PC-9 (cell line): ENCODE data around the gene TRIM7. TPM values are rescaled to one million over a fixed set of nuclear protein-coding genes. Genes with fewer than 3 reads are reported as not detected.

ENCODE experiments used
- BruUV-seq: library from RNA; stranded (reverse); fragments of 400-500 nt; replicated peaks from 2 replicates; lab custom pipeline; 2021; lab: Mats Ljungman, UMichigan
- CTCF ChIA-PET: fragments of 300-600 bp; sonication (Branson Sonifier 250); formaldehyde crosslinking; loops from one replicate; lab custom pipeline; 2022; ENCODE audit warnings: antibody characterized with exemption; lab: Charles Lee
- POLR2A ChIA-PET: fragments of 300-600 bp; sonication (Branson Sonifier 250); formaldehyde crosslinking; loops from one replicate; lab custom pipeline; 2022; ENCODE audit warnings: antibody characterized with exemption; ENCODE audit not compliant: unreplicated experiment; lab: Charles Lee
- DNase-seq, 2 experiments: peaks; one replicate each; pipeline versions ENCODE4 v3.0.0 to v3.0.0-alpha.2; 2015 to 2022; ENCODE audit warnings: mixed read lengths in 1 of 2
- H2AFZ ChIP-seq: fragments of 200-600 bp; sonication (generic); 2 replicates; pipeline ENCODE4 v1.8.1; 2017; ENCODE audit warnings: antibody characterized with exemption
- H3F3A ChIP-seq: fragments of 200-600 bp; sonication (generic); 2 replicates; pipeline ENCODE4 v1.8.1; 2017; ENCODE audit warnings: antibody characterized with exemption, mild to moderate bottlenecking, low read depth; ENCODE audit not compliant: insufficient read depth
- H3K27ac ChIP-seq: fragments of 200-600 bp; sonication (generic); 2 replicates; pipeline ENCODE4 v1.6.1; 2016; ENCODE audit warnings: mixed run types
- H3K27me3 ChIP-seq: fragments of 200-600 bp; sonication (generic); 2 replicates; pipeline ENCODE4 v1.6.1; 2016; ENCODE audit warnings: low read depth, mixed run types; ENCODE audit not compliant: insufficient read depth
- H3K36me3 ChIP-seq: fragments of 200-600 bp; sonication (generic); 2 replicates; pipeline ENCODE4 v1.6.1; 2016; ENCODE audit warnings: low read depth, mixed run types
- H3K4me1 ChIP-seq: fragments of 200-600 bp; sonication (generic); replicated peaks from 2 replicates; pipeline ENCODE4 v1.6.1; 2016; ENCODE audit warnings: mixed run types; ENCODE audit not compliant: insufficient read depth
- H3K4me2 ChIP-seq: fragments of 200-600 bp; sonication (generic); 2 replicates; pipeline ENCODE4 v1.6.1; 2017; ENCODE audit warnings: mixed run types
- H3K4me3 ChIP-seq: fragments of 200-600 bp; sonication (generic); 2 replicates; pipeline ENCODE4 v1.6.1; 2016; ENCODE audit warnings: mixed run types
- H3K79me2 ChIP-seq: fragments of 200-600 bp; sonication (generic); 2 replicates; pipeline ENCODE4 v1.6.1; 2017; ENCODE audit warnings: low read depth, mixed run types
- H3K9me2 ChIP-seq: fragments of 200-600 bp; sonication (generic); 2 replicates; pipeline ENCODE4 v1.8.1; 2017; ENCODE audit warnings: mild to moderate bottlenecking; ENCODE audit not compliant: insufficient read depth
- H3K9me3 ChIP-seq: fragments of 200-600 bp; sonication (generic); 2 replicates; pipeline ENCODE4 v1.8.1; 2016; ENCODE audit warnings: low read depth; ENCODE audit not compliant: insufficient read depth
- H4K20me1 ChIP-seq: fragments of 200-600 bp; sonication (generic); 2 replicates; pipeline ENCODE4 v1.8.1; 2017; ENCODE audit not compliant: insufficient read depth
- EZH2 ChIP-seq: fragments of 200-600 bp; sonication (generic); IDR thresholded peaks from 2 replicates; pipeline ENCODE4 v1.8.0; 2017; ENCODE audit warnings: antibody characterized with exemption, low read depth
- intact Hi-C: fragments of 100-400 bp; cut with micrococcal nuclease; formaldehyde crosslinking; loops from one replicate; pipeline ENCODE4 v1.10.0; 2022; ENCODE audit not compliant: unreplicated experiment
- total RNA-seq: library from RNA; stranded (reverse); gene quantifications from 2 replicates; pipeline ENCODE4 v1.2.3, GENCODE V29; 2021
- TF ChIP-seq, protein P1 (sequence below): fragments of 200-600 bp; sonication (generic); conservative IDR thresholded peaks from 2 replicates; pipeline ENCODE4 v1.6.1; 2017; ENCODE audit warnings: mixed run types, antibody characterized with exemption, mild to moderate bottlenecking, moderate library complexity

Gene TRIM7
- total RNA-seq, 1 experiment from 2014 or later: 9.2 TPM

DNA sequence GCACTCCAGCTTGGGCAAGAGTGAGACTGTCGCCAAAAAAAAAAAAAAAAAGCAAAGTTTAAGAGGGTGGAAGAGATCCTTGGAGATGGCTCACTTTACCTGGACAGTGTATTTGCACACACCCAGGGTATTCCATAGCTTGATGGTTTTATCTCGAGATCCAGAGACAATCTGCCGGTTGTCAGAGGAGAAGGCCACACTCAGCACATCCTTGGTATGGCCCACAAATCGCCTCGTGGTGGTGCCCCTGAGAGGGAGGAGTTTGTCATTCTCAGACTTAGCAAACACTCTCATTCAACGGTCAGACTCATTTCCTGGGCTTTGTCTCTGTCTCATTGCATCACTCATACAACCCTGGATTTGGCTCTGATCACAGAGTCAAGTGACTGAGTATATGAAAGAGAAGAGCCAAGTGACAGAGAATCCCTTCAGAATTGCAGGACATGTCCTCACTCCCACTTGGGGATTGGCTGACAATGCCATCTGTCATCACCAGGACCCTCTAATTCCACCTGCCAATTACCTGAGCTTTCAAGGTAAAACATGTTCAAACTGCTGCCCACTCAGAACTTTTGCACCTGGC is 36.5 kb upstream of the TRIM7 start:
- POLR2A ChIA-PET: no interaction called here
- no TSS peak for BruUV-seq
- H3K36me3 ChIP-seq: peaks cover 54% of the 10 kb centered on the region

DNA sequence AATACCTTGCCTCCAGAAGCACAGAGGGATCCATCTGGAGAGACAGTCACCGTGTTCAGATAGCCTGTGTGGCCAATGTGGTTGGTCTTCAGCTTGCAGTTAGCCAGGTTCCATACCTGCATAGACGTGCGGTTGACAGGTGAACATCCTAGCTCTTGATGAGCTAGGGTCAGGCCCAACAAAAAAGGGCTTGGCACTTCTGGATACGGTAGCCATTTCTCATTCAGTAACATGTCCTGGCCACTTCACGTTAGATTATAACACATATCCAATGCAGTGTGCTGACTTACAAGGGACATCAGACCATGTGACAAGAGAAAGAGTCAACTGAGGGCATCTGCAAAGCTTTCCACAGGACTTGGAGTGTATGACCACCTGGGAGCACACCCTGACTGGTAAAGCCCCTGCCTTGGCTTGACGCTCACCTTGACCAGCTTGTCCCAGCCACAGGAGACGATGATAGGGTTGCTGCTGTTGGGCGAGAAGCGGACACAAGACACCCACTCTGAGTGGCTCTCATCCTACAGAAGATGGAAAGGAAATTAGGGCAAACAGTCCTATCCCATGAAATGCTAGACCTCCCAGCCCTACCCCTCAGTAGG is 34.2 kb upstream of the TRIM7 start:
- intact Hi-C loops: no loop called here
- Histone ChIP-seq H3K4me1 (peaks cover 17% of the 10 kb centered on the region), H3K4me3 (no peak overlapping the region), H3K27me3 (no peaks in the 10 kb centered on the region), H3K9me3 (no peaks in the 10 kb centered on the region), H3K79me2 (peaks cover 63% of the 10 kb centered on the region), H3F3A (peaks cover 94% of the 10 kb centered on the region), H2AFZ (no peak overlapping the region), H3K4me2 (no peak overlapping the region), H3K36me3 (peaks cover 64% of the 10 kb centered on the region), H3K27ac (peak overlapping the region; percentile 11; the same call in 1 of the 2 replicates), H4K20me1 (peaks cover 78% of the 10 kb centered on the region), H3K9me2 (no peaks in the 10 kb centered on the region)
- ChIA-PET POLR2A (interaction anchor here (0.7 kb wide), 1 partner anchor 31 kb away, joined by 3 read pairs; no protein-coding TSS in a partner anchor), CTCF (interaction anchor here (0.6 kb wide), 1 partner anchor 418 kb away, joined by 3 read pairs; no protein-coding TSS in a partner anchor)
- BruUV-seq: no TSS peak
- TF ChIP-seq, protein P1, sequence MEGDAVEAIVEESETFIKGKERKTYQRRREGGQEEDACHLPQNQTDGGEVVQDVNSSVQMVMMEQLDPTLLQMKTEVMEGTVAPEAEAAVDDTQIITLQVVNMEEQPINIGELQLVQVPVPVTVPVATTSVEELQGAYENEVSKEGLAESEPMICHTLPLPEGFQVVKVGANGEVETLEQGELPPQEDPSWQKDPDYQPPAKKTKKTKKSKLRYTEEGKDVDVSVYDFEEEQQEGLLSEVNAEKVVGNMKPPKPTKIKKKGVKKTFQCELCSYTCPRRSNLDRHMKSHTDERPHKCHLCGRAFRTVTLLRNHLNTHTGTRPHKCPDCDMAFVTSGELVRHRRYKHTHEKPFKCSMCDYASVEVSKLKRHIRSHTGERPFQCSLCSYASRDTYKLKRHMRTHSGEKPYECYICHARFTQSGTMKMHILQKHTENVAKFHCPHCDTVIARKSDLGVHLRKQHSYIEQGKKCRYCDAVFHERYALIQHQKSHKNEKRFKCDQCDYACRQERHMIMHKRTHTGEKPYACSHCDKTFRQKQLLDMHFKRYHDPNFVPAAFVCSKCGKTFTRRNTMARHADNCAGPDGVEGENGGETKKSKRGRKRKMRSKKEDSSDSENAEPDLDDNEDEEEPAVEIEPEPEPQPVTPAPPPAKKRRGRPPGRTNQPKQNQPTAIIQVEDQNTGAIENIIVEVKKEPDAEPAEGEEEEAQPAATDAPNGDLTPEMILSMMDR: no peak
- no peak for TF ChIP-seq EZH2
- DNase-seq: no peak

More for the DNA sequence above, 36.5 kb upstream of the TRIM7 start:
- peaks cover 93% of the 10 kb centered on the region for H3F3A ChIP-seq
- H3K9me3 ChIP-seq: no peaks in the 10 kb centered on the region
- peaks cover 80% of the 10 kb centered on the region for H3K79me2 ChIP-seq
- H3K27ac ChIP-seq: peak overlapping the region; percentile 97
- TF ChIP-seq, protein P1: no peak
- TF ChIP-seq EZH2: no peak
- CTCF ChIA-PET: no interaction called here
- no peak overlapping the region for H2AFZ ChIP-seq
- H3K4me3 ChIP-seq: peak overlapping the region; percentile 95; the same call in 1 of the 2 replicates
- H3K4me1 ChIP-seq: peaks cover 28% of the 10 kb centered on the region
- intact Hi-C loops: loop anchor here (5.0 kb wide), 1 partner anchor 379 kb away; the partner anchor contains the start of gene ZFP62
- H4K20me1 ChIP-seq: peaks cover 65% of the 10 kb centered on the region
- no peaks in the 10 kb centered on the region for H3K27me3 ChIP-seq
- peak overlapping the region; percentile 100 for H3K4me2 ChIP-seq
- no peaks in the 10 kb centered on the region for H3K9me2 ChIP-seq
- DNase-seq: peak; percentile 44 to 56

GRCh38 chr5:181237729-181238385 is 32.9 kb upstream of the TRIM7 start:
- H3K4me2 ChIP-seq: no peak overlapping the region
- H4K20me1 ChIP-seq: peaks cover 76% of the 10 kb centered on the region
- H3K9me2 ChIP-seq: no peaks in the 10 kb centered on the region
- peaks cover 54% of the 10 kb centered on the region for H3K79me2 ChIP-seq
- H3K36me3 ChIP-seq: peaks cover 60% of the 10 kb centered on the region
- H3K4me1 ChIP-seq: peaks cover 17% of the 10 kb centered on the region
- BruUV-seq: no TSS peak
- 0 out of 2 replicates have a peak overlapping the region, but pooled peaks have one; percentile 11 for H3K27ac ChIP-seq
- ChIA-PET CTCF (no interaction called here), POLR2A (no interaction called here)
- H3F3A ChIP-seq: peaks cover 91% of the 10 kb centered on the region
- no peak for DNase-seq
- H3K27me3 ChIP-seq: no peaks in the 10 kb centered on the region
- H3K9me3 ChIP-seq: no peaks in the 10 kb centered on the region
- H3K4me3 ChIP-seq: no peak overlapping the region
- TF ChIP-seq EZH2: no peak
- TF ChIP-seq, protein P1: no peak
- no peak overlapping the region for H2AFZ ChIP-seq
- intact Hi-C loops: no loop called here
